ENCODE data around the gene TVP23A.
"Not testable (repeated sequence)": the region's sequence is repeated elsewhere in the genome, so short reads cannot be mapped to it uniquely, and the experiment has no call there.

TVP23A gene

DNA sequence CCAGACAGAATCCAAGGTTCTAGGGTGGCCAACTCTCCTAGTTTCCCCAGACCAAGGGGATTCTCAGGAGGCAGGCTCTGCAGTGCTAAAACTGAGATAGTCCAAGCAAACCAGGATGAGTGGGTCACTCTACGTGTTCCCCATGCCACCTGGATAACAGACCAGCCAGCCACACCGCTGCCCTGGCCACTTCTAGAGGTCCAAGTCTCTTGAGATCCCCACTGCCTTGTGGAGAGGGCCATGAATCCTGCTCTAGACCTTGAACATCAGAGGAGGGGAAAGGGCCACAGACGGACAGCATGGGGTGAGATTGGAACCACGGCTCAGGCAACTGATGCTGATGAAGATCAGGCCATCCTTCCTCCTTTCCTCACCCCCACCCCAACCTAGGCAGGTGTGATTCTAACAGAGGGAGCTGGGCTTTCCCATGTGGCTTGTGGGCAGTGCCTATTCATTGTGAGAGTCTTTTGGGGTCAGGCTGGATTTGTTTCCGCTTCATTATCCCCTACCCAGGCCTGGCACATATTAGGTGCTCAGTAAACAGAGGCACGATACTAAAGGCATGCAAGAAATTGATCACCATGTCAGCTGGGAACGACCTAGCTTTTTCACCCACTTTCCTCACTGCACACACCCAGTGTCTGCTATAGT lies 16.8 kb upstream of the TVP23A start:
- no peak for DNase-seq (ENCODE audit: low read depth in 2 of 2)

DNA sequence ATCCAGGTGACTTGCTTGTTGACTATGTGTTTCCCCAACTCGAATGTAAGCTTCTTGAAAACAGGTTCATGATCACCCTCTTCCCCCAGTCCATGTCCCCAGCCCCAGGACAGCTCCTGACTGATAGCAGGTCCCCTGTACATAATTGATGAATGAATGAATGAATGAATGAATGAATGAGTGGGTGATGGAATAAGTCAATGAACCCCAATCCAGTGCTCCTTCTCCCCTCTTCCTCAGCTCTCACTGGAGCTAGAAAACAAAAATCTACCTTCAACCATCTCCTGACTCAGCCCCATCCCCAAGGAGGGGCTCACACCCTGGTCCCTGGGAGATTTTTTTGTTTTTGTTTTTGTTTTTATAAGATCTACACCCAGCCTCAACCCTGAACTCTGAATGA lies 16.2 kb upstream of the TVP23A start:
- no peak for DNase-seq (ENCODE audit: low read depth in 2 of 2)

DNA sequence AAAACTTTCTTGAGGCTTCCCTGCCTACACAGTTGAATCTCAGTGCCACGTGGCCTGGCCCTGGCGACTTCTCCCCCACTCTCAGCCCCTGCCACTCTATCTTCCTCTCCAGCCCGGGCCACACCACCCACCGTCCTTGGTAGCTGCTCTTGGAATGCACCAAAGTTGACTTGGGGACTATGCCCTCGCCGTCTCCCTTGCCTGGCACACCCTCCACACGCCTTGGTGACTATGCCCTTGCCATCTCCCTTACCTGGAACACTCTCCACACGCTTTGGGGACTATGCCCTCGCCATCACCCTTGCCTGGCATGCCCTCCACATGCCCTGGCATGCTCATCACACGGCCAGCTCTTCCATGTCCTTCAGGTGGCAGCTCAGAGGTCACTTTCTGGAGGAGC lies 15.5 kb upstream of the TVP23A start:
- no peak for DNase-seq (ENCODE audit: low read depth in 2 of 2)

DNA sequence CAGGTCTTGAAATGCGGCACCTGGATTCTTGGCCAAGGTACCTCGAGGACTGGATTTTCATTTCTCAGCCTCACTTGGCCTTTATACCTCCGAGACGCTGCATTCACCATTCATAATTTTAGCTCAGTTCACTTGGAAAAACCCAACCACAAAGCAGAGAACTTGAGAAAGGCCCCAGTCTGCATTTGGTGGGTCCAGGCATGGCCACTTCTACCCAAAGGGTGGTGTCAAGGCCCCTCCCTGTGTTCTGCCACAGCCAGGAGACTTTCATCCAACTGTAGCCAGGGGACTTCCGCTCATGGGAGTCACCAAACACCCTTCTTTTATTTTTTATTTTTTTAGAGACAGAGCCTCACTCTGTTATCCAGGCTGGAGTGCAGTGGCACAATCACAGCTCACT lies 14.7 kb upstream of the TVP23A start:
- DNase-seq (ENCODE audit: low read depth in 2 of 2) = no peak

DNA sequence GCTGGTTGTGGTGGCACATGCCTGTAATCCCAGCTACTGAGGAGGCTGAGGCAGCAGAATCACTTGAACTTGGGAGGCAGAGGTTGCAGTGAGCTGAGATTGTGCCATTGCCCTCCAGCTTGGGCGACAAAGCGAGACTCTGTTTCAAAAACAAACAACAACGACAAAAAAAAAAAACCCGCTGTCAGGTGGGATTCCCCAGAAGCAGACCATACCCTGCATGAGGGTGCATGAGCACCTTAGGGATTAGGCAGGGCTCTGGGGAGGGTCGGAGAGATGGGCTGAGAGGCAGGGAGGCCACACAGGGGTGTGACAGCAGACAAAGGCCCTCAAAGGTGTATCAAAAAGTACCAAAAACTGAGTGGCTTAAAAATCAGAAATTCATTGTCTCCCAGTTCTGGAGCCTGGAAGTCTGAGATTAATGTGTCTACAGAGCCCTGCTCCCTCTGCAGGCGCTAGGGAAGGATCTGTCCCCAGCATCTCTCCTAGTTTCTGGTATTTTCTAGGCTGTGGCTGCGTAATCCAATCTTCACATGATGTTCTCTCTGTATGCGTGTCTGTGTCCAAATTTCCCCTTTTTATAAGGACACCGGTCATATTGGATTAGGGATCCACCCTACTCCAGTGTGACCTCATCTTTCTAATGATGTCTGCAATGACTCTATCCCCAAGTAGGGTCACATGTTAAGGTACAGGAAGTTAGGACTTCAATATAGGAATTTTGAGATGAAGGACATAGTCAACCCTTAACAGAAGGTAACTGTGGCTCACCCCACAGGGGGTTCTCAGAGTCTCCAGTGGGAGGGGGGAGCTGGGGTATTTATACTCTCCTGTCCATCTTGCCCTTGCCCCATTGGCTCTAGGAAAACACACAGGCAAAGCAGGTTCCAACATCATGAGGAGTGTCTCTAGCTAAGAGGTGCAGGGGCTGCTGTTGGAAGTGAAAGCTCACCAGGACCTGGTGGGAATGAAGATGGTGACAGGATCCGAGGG lies 13.6 kb upstream of the TVP23A start:
- DNase-seq (ENCODE audit: low read depth in 2 of 2) = no peak

DNA sequence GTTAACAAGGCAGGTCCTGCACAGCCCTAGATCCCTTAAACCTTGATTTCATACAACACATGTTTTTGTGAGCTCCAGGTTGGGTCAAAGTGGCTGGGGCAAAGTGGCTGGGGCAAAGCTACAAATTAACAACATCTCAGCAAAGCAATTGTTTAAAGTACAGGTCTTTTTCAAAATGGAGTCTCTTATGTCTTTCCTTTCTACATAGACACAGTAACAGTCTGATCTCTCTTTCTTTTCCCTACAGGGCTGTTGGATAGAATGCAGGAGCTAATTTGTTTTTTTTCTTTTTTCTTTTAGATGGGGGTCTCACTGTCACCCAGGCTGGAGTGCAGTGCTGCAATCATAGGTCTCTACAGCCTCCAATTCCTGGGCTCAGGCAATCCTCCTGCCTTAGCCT lies 11.6 kb upstream of the TVP23A start:
- DNase-seq (ENCODE audit: low read depth in 2 of 2) = not testable (repeated sequence)

DNA sequence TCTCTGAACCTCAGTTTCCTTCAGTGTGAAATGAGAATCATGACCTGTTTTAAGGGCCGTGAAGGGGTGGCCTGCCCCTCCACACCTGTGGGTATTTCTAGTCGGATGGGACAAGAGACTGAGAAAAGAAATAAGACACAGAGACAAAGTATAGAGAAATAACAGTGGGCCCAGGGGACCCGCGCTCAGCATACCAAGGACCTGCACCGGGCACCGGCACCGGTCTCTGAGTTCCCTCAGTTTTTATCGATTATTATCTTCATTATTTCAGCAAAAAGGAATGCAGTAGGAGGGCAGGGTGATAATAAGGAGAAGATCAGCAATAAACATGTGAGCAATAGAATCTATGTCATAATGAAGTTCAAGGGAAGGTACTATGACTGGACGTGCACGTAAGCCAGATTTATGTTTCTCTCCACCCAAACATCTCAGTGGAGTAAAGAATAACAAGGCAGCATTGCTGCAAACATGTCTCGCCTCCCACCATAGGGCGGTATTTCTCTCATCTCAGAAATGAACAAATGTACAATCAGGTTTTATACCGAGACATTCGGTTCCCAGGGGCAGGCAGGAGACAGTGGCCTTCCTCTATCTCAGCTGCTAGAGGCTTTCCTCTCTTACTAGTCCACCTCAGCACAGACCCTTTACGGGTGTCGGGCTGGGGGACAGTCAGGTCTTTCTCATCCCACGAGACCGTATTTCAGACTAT lies 10.9 kb upstream of the TVP23A start:
- DNase-seq (ENCODE audit: low read depth in 2 of 2) = not testable (repeated sequence)

DNA sequence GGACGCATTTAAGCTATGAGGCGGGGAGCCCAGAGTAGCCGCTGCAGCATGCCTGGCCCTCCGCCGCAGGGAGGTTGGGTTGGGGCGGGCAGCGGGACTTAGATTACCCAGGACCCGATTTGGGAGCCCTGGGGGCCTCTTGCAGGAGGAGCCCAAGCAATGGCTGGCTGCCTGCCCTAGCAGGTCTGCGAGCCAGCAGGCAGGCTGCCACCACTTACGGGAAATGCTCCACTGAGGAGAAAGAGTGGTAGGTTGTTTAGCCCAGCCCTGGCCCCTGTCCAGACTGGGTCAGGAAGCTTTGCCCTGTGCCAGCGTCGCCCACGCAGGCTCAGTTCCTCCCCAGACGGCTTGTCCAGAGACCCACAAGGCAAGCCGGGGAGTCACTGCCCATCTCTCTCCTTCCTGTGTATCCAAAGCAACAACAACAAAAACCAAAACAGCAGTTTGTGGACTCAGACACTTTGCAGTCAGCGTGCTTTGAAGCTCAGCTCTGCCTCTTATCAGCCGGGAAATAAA lies 10.3 kb upstream of the TVP23A start:
- no peak for DNase-seq (ENCODE audit: low read depth in 2 of 2)

DNA sequence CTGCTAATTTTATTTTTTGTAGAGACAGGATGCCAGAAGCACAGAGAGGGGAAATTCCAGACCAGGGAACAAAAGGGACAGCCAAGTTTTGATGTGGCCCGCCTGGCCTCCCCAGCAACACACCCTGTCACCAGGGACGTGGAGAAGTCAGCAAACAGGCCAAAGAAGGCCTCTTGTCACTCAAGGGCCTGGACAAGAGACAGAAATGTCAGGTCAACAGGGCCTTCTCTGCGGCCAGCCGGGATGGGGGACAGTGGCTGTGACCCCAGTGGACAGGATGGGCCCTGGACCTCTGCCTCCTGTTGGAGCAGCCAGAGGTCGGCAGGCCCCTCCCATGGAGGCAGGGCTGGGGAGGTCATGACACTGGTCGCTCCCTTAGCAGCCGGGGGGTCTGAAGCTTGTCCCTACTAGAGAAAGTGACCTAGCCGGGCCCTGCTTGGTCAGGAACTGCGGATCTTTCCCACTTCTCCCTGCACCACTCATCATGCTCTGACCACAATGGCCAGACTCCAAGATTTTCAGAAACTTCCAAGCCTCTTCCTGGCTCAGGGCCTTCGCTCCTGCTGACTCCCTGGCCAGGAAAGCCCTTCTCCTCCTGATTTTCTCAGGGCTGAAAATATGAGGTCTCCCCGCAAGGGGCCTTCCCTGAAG lies 9.2 kb upstream of the TVP23A start:
- no peak for DNase-seq (ENCODE audit: low read depth in 2 of 2)

DNA sequence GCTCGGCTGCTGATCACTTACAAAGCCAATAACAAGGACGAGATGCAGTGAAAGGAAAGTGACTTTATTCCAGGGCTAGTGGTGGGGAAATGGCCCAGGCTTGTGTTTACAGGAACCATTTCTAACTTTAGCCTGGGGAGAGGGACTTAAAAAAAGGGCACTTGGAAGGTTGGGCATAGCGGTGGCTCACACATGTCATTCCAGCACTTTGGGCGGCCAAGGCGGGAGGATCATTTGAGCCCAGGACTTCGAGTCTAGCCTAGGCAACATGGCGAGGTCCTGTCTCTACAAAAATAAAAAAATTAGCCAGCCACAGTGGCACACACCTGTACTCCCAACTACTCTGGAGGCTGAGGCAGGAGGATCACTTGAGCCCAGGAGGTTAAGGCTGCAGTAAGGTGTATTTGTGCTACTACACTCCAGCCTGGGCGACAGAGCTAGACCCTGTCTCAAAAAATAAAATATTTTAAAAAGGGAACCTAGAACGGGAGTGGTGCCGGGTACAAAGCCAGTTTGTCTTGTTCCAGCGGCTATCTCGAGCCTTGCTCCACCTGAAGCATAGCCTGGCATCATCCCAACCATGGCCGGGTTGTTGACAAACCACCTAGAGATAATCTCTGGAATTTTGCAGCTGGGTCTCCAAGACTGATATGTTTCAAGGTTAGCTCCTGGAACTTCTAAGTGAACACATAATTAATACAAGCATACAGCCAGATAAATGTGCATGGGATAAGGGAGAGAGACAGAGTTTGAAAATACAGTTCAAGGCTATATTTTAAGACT lies 5.7 kb upstream of the TVP23A start:
- DNase-seq (ENCODE audit: low read depth in 2 of 2) = no peak

DNA sequence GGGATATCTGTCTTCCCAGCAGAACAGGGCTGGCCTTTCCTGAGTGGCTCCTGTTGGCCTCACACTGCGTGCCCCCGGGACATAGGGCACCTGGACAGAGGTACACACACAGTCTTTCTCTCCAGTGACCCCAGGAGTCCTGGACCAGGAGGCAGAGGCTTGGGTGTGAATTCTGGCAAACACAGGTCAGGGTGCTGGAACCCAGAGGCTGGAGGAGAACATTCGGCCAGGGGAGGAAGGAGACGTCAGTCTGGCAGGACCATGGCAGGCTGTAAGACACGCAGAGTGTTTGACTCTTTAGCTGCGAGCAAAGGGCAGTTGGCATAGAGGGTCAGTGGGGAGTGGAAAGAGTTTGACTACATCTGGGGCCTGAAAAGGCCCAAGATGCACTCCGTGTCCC lies 4.1 kb upstream of the TVP23A start:
- no peak for DNase-seq (ENCODE audit: low read depth in 2 of 2)

DNA sequence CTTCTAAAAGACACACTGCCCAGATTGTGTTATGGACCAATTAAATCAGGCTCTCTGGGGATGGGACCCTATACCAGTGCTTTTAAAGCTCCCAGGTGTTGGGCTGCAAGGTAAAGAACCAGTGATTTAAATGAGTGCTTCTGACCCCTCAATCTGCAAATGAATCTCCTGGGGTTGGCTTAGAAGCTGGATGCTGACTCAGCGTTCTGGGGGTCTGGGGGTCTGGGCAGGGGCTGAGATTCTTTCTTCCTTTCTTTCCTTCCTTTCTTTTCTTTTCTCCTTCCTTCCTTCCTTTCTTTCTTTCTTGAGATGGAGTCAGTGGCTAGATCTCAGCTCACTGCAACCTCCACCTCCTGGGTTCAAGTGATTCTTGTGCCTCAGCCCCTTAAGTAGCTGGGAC lies 2.0 kb upstream of the TVP23A start:
- DNase-seq (ENCODE audit: low read depth in 2 of 2) = no peak

DNA sequence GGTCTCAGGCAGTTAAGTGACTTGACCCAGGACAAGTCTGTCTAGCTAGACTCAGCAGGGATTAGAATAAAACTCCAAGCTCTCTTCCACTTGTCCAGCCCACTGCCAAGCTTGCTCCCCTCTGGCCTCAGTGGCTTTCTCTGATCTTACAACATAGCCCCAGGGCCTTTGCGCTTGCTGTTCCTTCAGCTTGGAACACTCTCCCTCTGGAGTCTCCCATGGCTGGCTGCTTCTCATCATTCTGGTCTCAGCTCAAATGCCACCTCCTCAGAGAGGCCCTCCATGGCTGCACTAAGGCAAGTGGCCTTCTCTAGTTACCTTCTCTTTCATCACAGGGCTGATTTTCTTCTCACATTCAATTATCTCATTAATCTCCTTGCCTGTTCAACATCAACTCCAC lies 1.1 kb downstream of the TVP23A start:
- no peak for DNase-seq (ENCODE audit: low read depth in 2 of 2)

DNA sequence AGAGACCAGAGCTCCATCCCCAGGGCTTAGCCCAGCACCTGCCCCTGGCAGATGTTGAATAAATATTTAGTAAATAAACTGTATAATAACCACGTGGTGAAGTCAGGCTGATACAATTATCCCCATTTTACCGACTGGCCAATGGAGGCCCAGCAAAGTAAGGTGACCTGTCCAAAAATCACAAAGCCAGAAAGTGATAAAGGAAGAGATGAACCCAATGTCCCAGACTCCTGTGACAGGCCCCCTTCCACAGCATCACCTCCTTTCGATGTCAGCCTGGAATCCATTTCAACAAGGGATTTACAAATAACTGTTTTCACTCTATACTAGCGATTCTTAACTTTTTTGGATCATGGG lies 5.5 kb downstream of the TVP23A start:
- DNase-seq (ENCODE audit: low read depth in 2 of 2) = no peak

DNA sequence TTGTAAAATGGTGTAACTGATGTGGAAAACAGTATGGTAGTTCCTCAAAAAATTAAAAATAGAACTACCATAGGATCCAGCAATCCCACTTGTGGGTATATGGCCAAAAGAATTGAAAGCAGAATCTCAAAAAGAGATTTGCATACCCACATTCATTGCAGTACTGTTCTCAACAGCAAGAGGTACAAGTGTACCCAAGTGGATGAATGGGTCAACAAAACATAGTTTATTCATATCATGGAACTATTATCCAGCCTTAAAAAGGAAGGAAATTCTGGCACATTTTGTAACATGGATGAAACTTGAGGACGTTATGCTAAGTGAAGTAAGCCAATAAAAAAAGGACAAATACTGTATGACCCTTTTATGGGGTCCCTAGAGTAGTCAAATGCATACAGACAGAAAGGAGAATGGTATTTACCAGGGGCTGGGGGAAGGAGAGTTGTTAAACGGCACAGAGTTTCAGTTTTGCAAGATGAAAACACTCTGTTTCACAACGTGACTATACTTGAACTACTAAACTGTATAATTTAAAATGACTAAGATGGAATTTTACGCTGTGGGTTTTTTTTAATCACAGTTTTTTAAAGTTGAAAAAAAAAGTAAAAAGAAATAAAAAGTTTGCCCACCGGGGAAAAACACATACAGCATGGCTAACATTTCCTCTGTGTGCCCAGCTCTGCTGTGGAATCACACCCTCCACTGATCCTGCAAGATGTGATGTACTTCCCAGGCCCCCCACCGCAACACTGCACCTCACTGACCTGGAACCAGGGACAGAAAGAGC lies 6.1 kb downstream of the TVP23A start:
- no peak for DNase-seq (ENCODE audit: low read depth in 2 of 2)

DNA sequence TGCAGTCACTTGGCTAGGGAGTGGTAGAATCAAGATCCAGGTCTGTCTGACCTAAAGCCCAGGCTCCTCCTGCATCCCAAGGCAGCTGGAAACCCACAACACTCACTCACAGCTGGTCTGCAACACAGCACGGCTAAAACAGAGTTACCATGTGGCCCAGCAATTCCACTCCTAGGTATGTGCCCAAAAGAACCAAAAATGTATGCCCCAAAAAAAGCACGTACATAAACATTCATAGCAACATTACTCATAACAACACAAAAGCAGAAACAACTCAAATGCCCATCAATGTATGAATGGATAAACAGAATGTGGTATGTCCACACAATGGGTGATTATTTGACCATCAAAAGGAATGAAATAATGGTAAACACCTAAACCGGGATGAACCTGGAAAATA lies 8.9 kb downstream of the TVP23A start:
- no peak for DNase-seq (ENCODE audit: low read depth in 2 of 2)

DNA sequence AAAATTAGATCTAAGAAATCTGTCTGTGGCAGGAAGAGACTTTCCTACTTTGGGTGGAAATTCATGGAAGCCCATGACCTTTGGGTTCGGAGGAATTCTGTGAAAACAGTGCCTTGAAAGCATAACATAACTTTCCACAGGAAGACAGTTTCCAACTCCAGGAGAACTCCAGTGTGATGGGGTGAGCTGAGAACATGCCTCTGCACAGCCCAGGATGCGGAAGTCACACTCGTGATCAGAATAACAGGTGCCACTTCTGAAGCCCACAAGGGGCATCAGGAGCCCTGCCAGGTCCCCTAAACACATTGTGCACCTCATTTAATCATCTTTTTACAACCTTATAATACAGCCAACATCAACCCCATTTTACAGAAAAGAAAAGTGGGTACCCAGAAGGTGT lies 9.7 kb downstream of the TVP23A start:
- no peak for DNase-seq (ENCODE audit: low read depth in 2 of 2)

DNA sequence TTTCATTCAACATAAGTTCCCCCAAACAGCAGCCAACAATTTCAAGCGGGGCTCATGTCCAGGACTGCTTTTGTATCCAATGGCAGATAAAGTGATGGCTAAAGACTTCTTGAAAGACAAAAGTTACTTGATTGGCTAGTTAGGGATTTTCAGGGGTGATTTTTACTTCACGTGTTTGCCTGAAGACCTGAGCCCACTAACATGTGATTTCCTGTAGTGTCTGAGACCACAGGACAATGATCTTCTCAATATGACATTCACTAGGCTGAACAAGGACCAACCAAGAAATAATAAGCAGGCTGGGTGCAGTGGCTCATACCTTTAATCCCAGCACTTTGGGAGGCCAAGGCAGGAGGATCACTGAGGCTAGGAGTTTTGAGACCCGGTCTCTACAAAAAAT lies 10.4 kb downstream of the TVP23A start:
- DNase-seq (ENCODE audit: low read depth in 2 of 2) = no peak

DNA sequence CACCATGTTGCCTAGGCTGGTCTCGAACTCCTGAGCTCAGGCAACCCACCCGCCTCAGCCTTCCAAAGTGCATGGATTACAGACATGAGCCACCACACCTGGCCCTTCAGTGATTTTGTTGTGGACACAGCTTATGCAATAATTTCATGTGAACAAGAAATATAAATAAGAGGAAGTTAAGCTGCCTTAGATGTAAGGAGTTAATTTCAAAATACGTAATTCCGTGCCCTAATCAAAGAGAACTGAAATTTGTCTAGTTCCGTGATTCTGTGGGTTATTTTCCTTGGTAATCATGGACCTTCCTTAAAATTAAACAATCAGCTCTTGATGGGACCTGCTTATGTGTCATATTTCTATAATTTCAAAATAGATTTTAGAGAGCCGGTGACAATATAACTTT lies 11.9 kb downstream of the TVP23A start:
- no peak for DNase-seq (ENCODE audit: low read depth in 2 of 2)

DNA sequence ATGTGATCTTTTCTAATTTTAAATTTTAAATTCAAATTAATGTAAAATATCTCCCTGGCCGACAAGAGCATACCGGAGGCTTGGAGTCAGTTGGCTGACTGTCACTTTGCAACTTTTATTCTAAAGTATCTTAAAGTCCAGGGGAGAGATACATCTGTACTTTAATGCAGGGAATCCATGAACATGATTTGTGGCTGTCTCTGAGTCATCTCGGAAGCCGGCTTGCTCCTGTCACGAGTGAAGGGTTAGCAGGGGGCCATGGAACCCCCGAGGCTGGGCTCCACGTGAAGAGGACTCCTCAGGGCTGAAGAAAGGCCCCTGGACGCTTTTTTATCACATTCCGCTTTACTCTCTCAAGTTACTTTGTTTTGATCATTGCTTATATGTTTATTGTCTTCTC lies 13.3 kb downstream of the TVP23A start:
- no peak for DNase-seq (ENCODE audit: low read depth in 2 of 2)

Measured in activated CD8-positive, alpha-beta memory T cell treated with anti-CD3 and anti-CD28 coated beads for 4 hours (primary cell).